NCI-H82 treated with DMSO at 0.1 percent for 48 hours (cell line): Measurements from ENCODE around the gene KRT33B.
"Not testable (repeated sequence)": the region's sequence is repeated elsewhere in the genome, so short reads cannot be mapped to it uniquely, and the experiment has no call there.

ENCODE experiments used
- DNase-seq: peaks from one replicate; lab custom pipeline; 2025; ENCODE audit not compliant: unreplicated experiment; lab: John Stamatoyannopoulos, UW

Gene KRT33B

GRCh38 chr17:41394254-41394996 is 24.8 kb upstream of the KRT33B start:
- DNase-seq: no peak

- DNase-seq: no peak
Observed at GRCh38 chr17:41393826-41394225, 24.2 kb upstream of the KRT33B start.

GRCh38 chr17:41393294-41393693 is 23.7 kb upstream of the KRT33B start:
- no peak for DNase-seq

GRCh38 chr17:41392278-41392677 is 22.7 kb upstream of the KRT33B start:
- DNase-seq: no peak

GRCh38 chr17:41391535-41391934 is 21.9 kb upstream of the KRT33B start:
- no peak for DNase-seq

- DNase-seq: no peak
Observed at GRCh38 chr17:41390411-41390938, 20.9 kb upstream of the KRT33B start.

GRCh38 chr17:41387670-41388069 is 18.1 kb upstream of the KRT33B start:
- no peak for DNase-seq

GRCh38 chr17:41386227-41386626 is 16.6 kb upstream of the KRT33B start:
- no peak for DNase-seq

GRCh38 chr17:41383690-41384089 is 14.1 kb upstream of the KRT33B start:
- no peak for DNase-seq

- no peak for DNase-seq
Observed at GRCh38 chr17:41382394-41382793, 12.8 kb upstream of the KRT33B start.

GRCh38 chr17:41381943-41382342 is 12.3 kb upstream of the KRT33B start, which contains the start of gene KRT34:
KRT34 (minus strand) TSS chr17:41382306; CDS start chr17:41382246, 60 bp downstream.
- not testable (repeated sequence) for DNase-seq

- not testable (repeated sequence) for DNase-seq
Observed at GRCh38 chr17:41380091-41380490, 10.5 kb upstream of the KRT33B start.

GRCh38 chr17:41377546-41377945 is 7.9 kb upstream of the KRT33B start:
- no peak for DNase-seq

GRCh38 chr17:41369023-41369422 is 590 bp downstream of the KRT33B start:
- no peak for DNase-seq

GRCh38 chr17:41367426-41368075 is 2.1 kb downstream of the KRT33B start:
- DNase-seq: no peak

- no peak for DNase-seq
Observed at GRCh38 chr17:41366070-41366469, 3.5 kb downstream of the KRT33B start.

GRCh38 chr17:41363881-41364280 is 5.7 kb downstream of the KRT33B start:
- no peak for DNase-seq

- no peak for DNase-seq
Observed at GRCh38 chr17:41360296-41360995, 9.2 kb downstream of the KRT33B start.

- no peak for DNase-seq
Observed at GRCh38 chr17:41354536-41354935, 15.1 kb downstream of the KRT33B start.

GRCh38 chr17:41352597-41353366 is 16.8 kb downstream of the KRT33B start:
- DNase-seq: no peak

GRCh38 chr17:41351177-41351576 is 18.4 kb downstream of the KRT33B start:
- DNase-seq: no peak
